NCI-H1417 treated with DMSO at 0.1 percent for 48 hours (cell line): ENCODE results near the gene AKAP12.
"Not testable (repeated sequence)": the region's sequence is repeated elsewhere in the genome, so short reads cannot be mapped to it uniquely, and the experiment has no call there.

ENCODE experiments used
- DNase-seq: peaks from one replicate; lab custom pipeline; 2025; lab: John Stamatoyannopoulos, UW

Gene AKAP12

GRCh38 chr6:151341476-151342195, 101.9 kb downstream of the AKAP12 start:
- DNase-seq, result no peak

GRCh38 chr6:151342750-151343149, 103.0 kb downstream of the AKAP12 start:
- DNase-seq, result not testable (repeated sequence)

- no peak for DNase-seq
Measured at GRCh38 chr6:151349651-151350270, 110.0 kb downstream of the AKAP12 start.

GRCh38 chr6:151350442-151351145, 110.8 kb downstream of the AKAP12 start:
- DNase-seq, result no peak

- DNase-seq, result no peak
Measured at GRCh38 chr6:151351146-151351700, 111.5 kb downstream of the AKAP12 start.

GRCh38 chr6:151351731-151352130, 112.0 kb downstream of the AKAP12 start:
- no peak for DNase-seq

GRCh38 chr6:151352410-151353396, 112.9 kb downstream of the AKAP12 start:
- no peak for DNase-seq

- no peak for DNase-seq
Measured at GRCh38 chr6:151353795-151354194, 114.0 kb downstream of the AKAP12 start.

- not testable (repeated sequence) for DNase-seq
Measured at GRCh38 chr6:151356983-151357382, 117.2 kb downstream of the AKAP12 start.

- no peak for DNase-seq
Measured at GRCh38 chr6:151357758-151358436, 118.1 kb downstream of the AKAP12 start.

- DNase-seq, result no peak
Measured at GRCh38 chr6:151358475-151358874, 118.7 kb downstream of the AKAP12 start.

- DNase-seq, result no peak
Measured at GRCh38 chr6:151359486-151359885, 119.7 kb downstream of the AKAP12 start.

GRCh38 chr6:151365233-151365632, 125.5 kb downstream of the AKAP12 start:
- no peak for DNase-seq

- DNase-seq, result no peak
Measured at GRCh38 chr6:151370509-151371078, 130.8 kb downstream of the AKAP12 start.

- no peak for DNase-seq
Measured at GRCh38 chr6:151372164-151372563, 132.4 kb downstream of the AKAP12 start.

- DNase-seq, result no peak
Measured at GRCh38 chr6:151374036-151374683, 134.4 kb downstream of the AKAP12 start.

- DNase-seq, result no peak
Measured at GRCh38 chr6:151375833-151376232, 136.1 kb downstream of the AKAP12 start.

- DNase-seq, result no peak
Measured at GRCh38 chr6:151376440-151376839, 136.7 kb downstream of the AKAP12 start.

- no peak for DNase-seq
Measured at GRCh38 chr6:151377095-151377494, 137.3 kb downstream of the AKAP12 start.
